H1 (cell line): ENCODE data around the gene RAB22A.

Source experiments
- CEBPB ChIP-seq: IDR thresholded peaks from 2 replicates; pipeline ENCODE4 v1.6.1; 2012; ENCODE audit warnings: low read depth, low read length
- GABPA ChIP-seq: IDR thresholded peaks from 2 replicates; pipeline ENCODE4 v1.6.1; 2011; ENCODE audit warnings: mild to moderate bottlenecking, low read length, moderate library complexity, borderline replicate concordance; ENCODE audit not compliant: insufficient read depth
- RAD21 ChIP-seq, 2 experiments: IDR thresholded peaks in 1 of 2; conservative IDR thresholded peaks in 1 of 2; 2 replicates each; pipeline ENCODE4 v1.6.1; 2011; ENCODE audit warnings: low read depth in 2 of 2, low read length in 2 of 2, improper control_type of control experiment in 1 of 2, inconsistent platforms in 1 of 2, mild to moderate bottlenecking in 1 of 2, moderate library complexity in 1 of 2
- YY1 ChIP-seq: IDR thresholded peaks from 2 replicates; pipeline ENCODE4 v1.6.1; 2011; ENCODE audit warnings: low read depth, mild to moderate bottlenecking, low read length

DNA sequence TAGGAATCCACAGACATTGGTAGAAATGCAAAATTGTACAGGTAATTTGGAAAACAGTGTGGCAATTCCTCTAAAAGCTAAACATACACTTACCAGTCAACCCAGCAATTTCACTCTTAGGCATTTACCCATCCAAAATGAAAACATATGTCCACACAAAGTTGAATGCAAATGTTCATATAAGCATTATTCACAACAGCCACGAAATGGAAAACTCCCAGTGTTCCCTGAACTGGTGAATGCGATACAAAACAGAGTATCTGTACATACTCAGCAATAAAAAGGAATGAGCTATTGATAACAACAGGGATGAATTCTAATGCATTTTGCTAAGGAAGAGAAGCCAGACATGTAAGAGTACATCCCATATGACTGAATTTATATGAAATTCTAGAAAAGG, 32.4 kb upstream of the RAB22A start:
- TF ChIP-seq GABPA (no peak), CEBPB (no peak), YY1 (no peak), RAD21 (IDR thresholded peaks at IDR 0.05 in 1 of 2, conservative IDR thresholded peaks at IDR 0.05 in 1 of 2; ENCODE audit: low read depth in 2 of 2, low read length in 2 of 2) (no peak)
